Activated naive CD4-positive, alpha-beta T cell treated with anti-CD3 and anti-CD28 coated beads for 36 hours (primary cell): ENCODE results near the gene C2orf49. TPM values are rescaled to one million over a fixed set of nuclear protein-coding genes. Genes with fewer than 3 reads are reported as not detected.

ENCODE experiments used
- CTCF ChIA-PET: fragments of 350-600 bp; sonication (Branson Sonifier 250); formaldehyde crosslinking; loops from one replicate; lab custom pipeline; 2021; ENCODE audit warnings: antibody characterized with exemption; lab: Charles Lee
- DNase-seq: peaks from one replicate; pipeline ENCODE4 v3.0.0-alpha.2; 2020
- H3K27ac Mint-ChIP-seq: one replicate; pipeline ENCODE4 v1.8.0; 2021; ENCODE audit warnings: mild to moderate bottlenecking, mixed read lengths
- H3K27me3 Mint-ChIP-seq: one replicate; pipeline ENCODE4 v1.8.0; 2021; ENCODE audit warnings: low read depth, mixed read lengths
- H3K36me3 Mint-ChIP-seq: one replicate; pipeline ENCODE4 v1.8.0; 2021; ENCODE audit warnings: low read depth, mixed read lengths
- H3K4me1 Mint-ChIP-seq: one replicate; pipeline ENCODE4 v1.8.0; 2021; ENCODE audit warnings: low read depth, mixed read lengths
- H3K4me3 Mint-ChIP-seq: one replicate; pipeline ENCODE4 v1.8.0; 2021; ENCODE audit warnings: mild to moderate bottlenecking, moderate library complexity, mixed read lengths
- H3K9me3 Mint-ChIP-seq: one replicate; pipeline ENCODE4 v1.8.0; 2021; ENCODE audit warnings: mixed read lengths
- intact Hi-C: fragments of 100-400 bp; cut with micrococcal nuclease; formaldehyde crosslinking; loops from one replicate; pipeline ENCODE4 v1.15.1; 2023
- total RNA-seq, 2 experiments: library from RNA; stranded (reverse); gene quantifications; one replicate each; pipeline ENCODE4 v1.2.3, GENCODE V29; 2021

The C2orf49 gene
- total RNA-seq, 2 experiments from 2014 or later, result 15.6 to 16.4 TPM

- Mint-ChIP-seq H3K27me3 (no peaks in the 10 kb centered on the region), H3K36me3 (no peaks in the 10 kb centered on the region), H3K4me3 (no peak overlapping the region), H3K4me1 (peaks cover 2% of the 10 kb centered on the region), H3K27ac (no peak overlapping the region), H3K9me3 (no peaks in the 10 kb centered on the region)
- intact Hi-C loops, result no loop called here
- no peak for DNase-seq
- CTCF ChIA-PET, result no interaction called here
These were observed 41.6 kb downstream of the C2orf49 start for GRCh38 chr2:105378921-105379383.

GRCh38 chr2:105379741-105380186 is 42.4 kb downstream of the C2orf49 start:
- no peak overlapping the region for H3K4me3 Mint-ChIP-seq
- DNase-seq, result no peak
- no peak overlapping the region for H3K27ac Mint-ChIP-seq
- no peaks in the 10 kb centered on the region for H3K27me3 Mint-ChIP-seq
- no peaks in the 10 kb centered on the region for H3K9me3 Mint-ChIP-seq
- CTCF ChIA-PET, result no interaction called here
- intact Hi-C loops, result no loop called here
- no peaks in the 10 kb centered on the region for H3K4me1 Mint-ChIP-seq
- peaks cover 1% of the 10 kb centered on the region for H3K36me3 Mint-ChIP-seq

DNA sequence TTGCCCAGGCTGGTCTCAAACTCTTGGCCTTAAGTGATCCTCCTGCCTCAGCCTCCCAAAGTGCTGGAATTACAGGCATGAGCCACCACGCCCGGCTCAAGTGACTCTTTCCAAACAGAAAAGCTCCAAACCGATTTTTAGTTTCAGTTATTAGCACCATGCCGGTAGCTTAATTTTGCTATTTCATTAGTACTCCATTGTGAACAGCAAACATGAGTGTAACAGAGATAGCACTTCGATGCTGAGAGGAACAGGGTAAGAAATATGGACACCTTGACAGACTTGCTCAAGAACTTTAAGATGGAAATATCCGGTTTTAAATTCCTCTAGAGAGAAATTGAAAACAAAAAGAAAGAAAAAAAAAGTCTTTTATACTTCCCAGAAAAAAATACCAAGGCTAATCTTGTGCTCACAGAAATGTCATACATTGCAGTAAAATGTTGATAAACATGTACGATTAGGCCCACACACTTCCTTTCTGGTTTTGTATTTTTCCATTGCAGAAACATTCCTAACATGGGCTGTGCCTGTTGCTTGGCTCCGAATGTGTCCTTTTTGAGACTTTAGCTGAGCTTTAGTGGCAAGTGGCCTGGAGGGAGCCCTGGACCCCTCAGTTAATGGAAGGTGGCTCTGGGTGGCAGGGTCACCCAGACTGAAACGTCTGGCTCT is 43.2 kb downstream of the C2orf49 start:
- Mint-ChIP-seq H3K27ac (no peak overlapping the region), H3K27me3 (no peaks in the 10 kb centered on the region), H3K9me3 (no peaks in the 10 kb centered on the region), H3K4me3 (no peak overlapping the region), H3K4me1 (no peaks in the 10 kb centered on the region), H3K36me3 (peaks cover 1% of the 10 kb centered on the region)
- no peak for DNase-seq
- intact Hi-C loops, result no loop called here
- CTCF ChIA-PET, result no interaction called here

GRCh38 chr2:105381101-105381668 is 43.8 kb downstream of the C2orf49 start:
- H3K9me3 Mint-ChIP-seq, result no peaks in the 10 kb centered on the region
- DNase-seq, result no peak
- no peaks in the 10 kb centered on the region for H3K4me1 Mint-ChIP-seq
- H3K27me3 Mint-ChIP-seq, result no peaks in the 10 kb centered on the region
- CTCF ChIA-PET, result no interaction called here
- intact Hi-C loops, result no loop called here
- peaks cover 1% of the 10 kb centered on the region for H3K36me3 Mint-ChIP-seq
- no peak overlapping the region for H3K4me3 Mint-ChIP-seq
- no peak overlapping the region for H3K27ac Mint-ChIP-seq

GRCh38 chr2:105382177-105382576 is 44.8 kb downstream of the C2orf49 start:
- intact Hi-C loops, result no loop called here
- CTCF ChIA-PET, result no interaction called here

GRCh38 chr2:105383432-105384166 is 46.3 kb downstream of the C2orf49 start:
- CTCF ChIA-PET, result interaction anchor here (0.8 kb wide), 1 partner anchor 132 kb away, joined by 3 read pairs; no protein-coding TSS in a partner anchor

More at GRCh38 chr2:105382177-105382576, 44.8 kb downstream of the C2orf49 start:
- H3K4me3 Mint-ChIP-seq, result no peak overlapping the region
- no peak for DNase-seq
- no peaks in the 10 kb centered on the region for H3K9me3 Mint-ChIP-seq
- H3K27ac Mint-ChIP-seq, result no peak overlapping the region
- no peaks in the 10 kb centered on the region for H3K4me1 Mint-ChIP-seq
- H3K36me3 Mint-ChIP-seq, result peaks cover 1% of the 10 kb centered on the region
- H3K27me3 Mint-ChIP-seq, result no peaks in the 10 kb centered on the region

GRCh38 chr2:105384216-105384615 is 46.9 kb downstream of the C2orf49 start:
- no peaks in the 10 kb centered on the region for H3K27me3 Mint-ChIP-seq
- H3K36me3 Mint-ChIP-seq, result peaks cover 1% of the 10 kb centered on the region
- no peak overlapping the region for H3K4me3 Mint-ChIP-seq
- no peaks in the 10 kb centered on the region for H3K4me1 Mint-ChIP-seq
- H3K9me3 Mint-ChIP-seq, result no peaks in the 10 kb centered on the region
- CTCF ChIA-PET, result interaction anchor here (0.8 kb wide), 1 partner anchor 132 kb away, joined by 3 read pairs; no protein-coding TSS in a partner anchor
- DNase-seq, result no peak
- no peak overlapping the region for H3K27ac Mint-ChIP-seq
- intact Hi-C loops, result no loop called here

More at GRCh38 chr2:105383432-105384166, 46.3 kb downstream of the C2orf49 start:
- no peak for DNase-seq
- Mint-ChIP-seq H3K9me3 (no peaks in the 10 kb centered on the region), H3K36me3 (peaks cover 1% of the 10 kb centered on the region), H3K27ac (no peak overlapping the region), H3K4me3 (no peak overlapping the region), H3K27me3 (no peaks in the 10 kb centered on the region), H3K4me1 (no peaks in the 10 kb centered on the region)
- intact Hi-C loops, result no loop called here

GRCh38 chr2:105384861-105385260 is 47.5 kb downstream of the C2orf49 start:
- H3K4me1 Mint-ChIP-seq, result no peaks in the 10 kb centered on the region
- H3K4me3 Mint-ChIP-seq, result no peak overlapping the region
- no peak overlapping the region for H3K27ac Mint-ChIP-seq
- CTCF ChIA-PET, result no interaction called here
- H3K9me3 Mint-ChIP-seq, result no peaks in the 10 kb centered on the region
- H3K27me3 Mint-ChIP-seq, result no peaks in the 10 kb centered on the region
- DNase-seq, result no peak
- H3K36me3 Mint-ChIP-seq, result peaks cover 1% of the 10 kb centered on the region
- intact Hi-C loops, result no loop called here

GRCh38 chr2:105385731-105386540 is 48.6 kb downstream of the C2orf49 start:
- H3K4me3 Mint-ChIP-seq, result no peak overlapping the region
- no peaks in the 10 kb centered on the region for H3K9me3 Mint-ChIP-seq
- CTCF ChIA-PET, result no interaction called here
- no peak overlapping the region for H3K27ac Mint-ChIP-seq
- H3K36me3 Mint-ChIP-seq, result peaks cover 1% of the 10 kb centered on the region
- no peaks in the 10 kb centered on the region for H3K27me3 Mint-ChIP-seq
- DNase-seq, result no peak
- intact Hi-C loops, result no loop called here
- no peaks in the 10 kb centered on the region for H3K4me1 Mint-ChIP-seq

DNA sequence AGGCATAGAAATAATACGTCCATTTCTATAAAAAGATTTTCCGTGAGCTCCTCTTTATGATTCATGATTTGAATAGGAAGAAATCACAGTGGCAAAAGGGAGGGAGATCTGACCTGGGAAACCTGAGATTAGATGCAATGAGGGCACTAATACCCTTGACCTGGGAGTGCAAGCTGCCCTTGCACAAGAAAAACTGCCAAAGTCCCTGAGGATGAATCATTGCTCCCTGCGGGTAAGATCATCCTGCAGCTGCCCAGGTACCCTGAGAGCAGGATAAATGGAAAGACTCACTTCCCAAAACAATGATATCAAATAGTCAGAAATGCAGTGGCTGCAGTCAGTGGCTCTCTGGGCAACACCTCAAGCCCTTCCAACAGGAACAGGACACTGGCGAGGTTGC is 49.9 kb downstream of the C2orf49 start:
- no peaks in the 10 kb centered on the region for H3K27me3 Mint-ChIP-seq
- CTCF ChIA-PET, result interaction anchor here (1.0 kb wide), 1 partner anchor 42 kb away, joined by 3 read pairs; no protein-coding TSS in a partner anchor
- no peak overlapping the region for H3K27ac Mint-ChIP-seq
- DNase-seq, result no peak
- H3K36me3 Mint-ChIP-seq, result peaks cover 1% of the 10 kb centered on the region
- no peaks in the 10 kb centered on the region for H3K9me3 Mint-ChIP-seq
- H3K4me1 Mint-ChIP-seq, result no peaks in the 10 kb centered on the region
- no peak overlapping the region for H3K4me3 Mint-ChIP-seq
- intact Hi-C loops, result no loop called here

DNA sequence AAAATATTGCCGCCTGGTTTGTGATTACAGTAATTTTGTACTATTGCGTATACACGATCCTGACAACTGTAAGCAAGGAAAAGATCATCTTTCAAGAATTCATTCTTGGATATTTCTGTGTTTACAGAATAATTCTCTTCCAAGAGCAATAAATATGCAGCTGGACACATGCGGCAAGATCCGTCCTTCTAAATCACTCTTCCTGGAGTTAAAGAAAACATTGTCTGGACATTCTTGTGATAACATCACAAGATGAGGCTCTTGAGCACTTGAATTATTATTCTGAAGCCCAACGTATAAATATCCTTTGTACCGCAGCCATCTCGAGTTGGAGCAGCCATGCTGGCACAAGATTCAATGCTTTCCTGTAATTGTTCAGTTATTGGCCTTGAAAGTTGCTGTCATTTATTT is 51.6 kb downstream of the C2orf49 start:
- no peaks in the 10 kb centered on the region for H3K9me3 Mint-ChIP-seq

GRCh38 chr2:105390454-105390853 is 53.1 kb downstream of the C2orf49 start:
- intact Hi-C loops, result no loop called here

More for the DNA sequence above, 51.6 kb downstream of the C2orf49 start:
- CTCF ChIA-PET, result interaction anchor here (0.6 kb wide), 1 partner anchor 408 kb away, joined by 3 read pairs; no protein-coding TSS in a partner anchor
- DNase-seq, result no peak
- intact Hi-C loops, result no loop called here
- H3K27me3 Mint-ChIP-seq, result no peaks in the 10 kb centered on the region
- H3K36me3 Mint-ChIP-seq, result peaks cover 1% of the 10 kb centered on the region
- no peaks in the 10 kb centered on the region for H3K4me1 Mint-ChIP-seq
- no peak overlapping the region for H3K4me3 Mint-ChIP-seq
- H3K27ac Mint-ChIP-seq, result no peak overlapping the region

More at GRCh38 chr2:105390454-105390853, 53.1 kb downstream of the C2orf49 start:
- Mint-ChIP-seq H3K27ac (no peak overlapping the region), H3K4me1 (no peaks in the 10 kb centered on the region), H3K27me3 (no peaks in the 10 kb centered on the region), H3K36me3 (no peaks in the 10 kb centered on the region), H3K4me3 (no peak overlapping the region), H3K9me3 (no peaks in the 10 kb centered on the region)
- CTCF ChIA-PET, result interaction anchor here (0.6 kb wide), 1 partner anchor 1128 kb away, joined by 4 read pairs; no protein-coding TSS in a partner anchor
- DNase-seq, result no peak
